Right atrium auricular region (tissue), 2 donors: Measurements from ENCODE around the gene RAPGEF1. TPM values are rescaled to one million over a fixed set of nuclear protein-coding genes. Genes with fewer than 3 reads are reported as not detected.

Experiments used
- DNase-seq: peaks from one replicate; pipeline ENCODE4 v3.0.0-alpha.2; 2019; ENCODE audit warnings: low spot score
- H3K27ac ChIP-seq, 2 donors: fragments of 200-600 bp; sonication (generic); 1 replicate in 1 of 2; 2 replicates in 1 of 2; pipeline ENCODE4 v1.5.1; 2016 to 2019
- H3K27me3 ChIP-seq, 2 donors: fragments of 200-600 bp; sonication (generic); one replicate each; pipeline versions ENCODE4 v1.5.1 to v1.6.0; 2017 to 2019
- H3K36me3 ChIP-seq: fragments of 200-600 bp; sonication (generic); one replicate; pipeline ENCODE4 v1.5.1; 2016
- H3K4me1 ChIP-seq, 2 donors: fragments of 200-600 bp; sonication (generic); one replicate each; pipeline versions ENCODE4 v1.5.1 to v1.6.0; 2017 to 2019
- H3K4me3 ChIP-seq, 2 donors: fragments of 200-600 bp; sonication (generic); 1 replicate in 1 of 2; 2 replicates in 1 of 2; pipeline ENCODE4 v1.5.1; 2017 to 2019; ENCODE audit warnings: mild to moderate bottlenecking in 1 of 2, moderate library complexity in 1 of 2
- H3K9me3 ChIP-seq, 2 donors: fragments of 200-600 bp; sonication (generic); one replicate each; pipeline ENCODE4 v1.5.1; 2019
- CTCF ChIP-seq, 2 donors: fragments of 200-600 bp; sonication (generic); IDR thresholded peaks; one replicate each; pipeline ENCODE4 v1.5.1; 2019; ENCODE audit warnings: antibody characterized with exemption in 2 of 2
- total RNA-seq, 2 donors: library from RNA; depleted of rRNA; stranded (reverse); fragments of >200 nt; gene quantifications; one replicate each; pipeline ENCODE4 v1.1.0, GENCODE V29; 2016

RAPGEF1 gene
- total RNA-seq, 2 donors from 2014 or later = 59.5 to 65.1 TPM

DNA sequence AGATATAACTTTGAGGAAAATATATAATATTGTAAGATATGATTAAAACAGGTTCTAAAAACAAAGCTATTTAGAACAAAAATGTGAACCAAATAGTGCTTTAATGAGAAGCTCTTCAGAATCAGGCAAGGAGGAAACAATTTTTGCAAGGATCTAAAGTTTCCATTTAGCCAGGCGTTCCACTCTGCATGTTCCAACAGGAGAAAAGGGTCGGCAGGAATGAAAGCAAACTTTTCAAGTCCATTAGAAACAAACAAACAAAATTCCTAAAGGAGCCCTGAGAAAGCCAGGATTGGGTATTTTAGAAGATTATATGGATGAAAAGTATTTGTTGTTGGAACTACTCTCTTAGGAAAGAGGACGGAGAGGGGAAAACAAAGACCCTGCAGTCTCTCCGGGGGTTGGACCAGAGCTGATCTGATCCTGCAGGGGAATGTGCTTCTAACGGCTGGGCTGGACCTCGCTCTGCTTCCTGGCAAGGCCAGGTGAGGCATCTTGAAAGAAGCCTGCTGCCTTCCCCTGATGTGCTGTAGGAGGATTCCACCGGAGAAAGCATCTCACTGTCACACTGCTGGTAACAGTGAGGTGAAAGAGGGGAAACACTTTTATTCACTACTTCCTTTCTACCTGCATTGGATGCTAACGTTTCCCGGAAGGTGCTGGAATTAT is 100.0 kb downstream of the RAPGEF1 start:
- no peak overlapping the region for H3K4me3 ChIP-seq
- no peak for TF ChIP-seq CTCF (IDR thresholded peaks at IDR 0.05)
- no peak for DNase-seq
- H3K27me3 ChIP-seq = no peaks in the 10 kb centered on the region
- H3K36me3 ChIP-seq = peaks cover 30% of the 10 kb centered on the region
- H3K9me3 ChIP-seq = no peaks in the 10 kb centered on the region
- peak overlapping the region in 1 of 2 donors; percentile 36 for H3K27ac ChIP-seq
- peaks cover 0 to 50% of the 10 kb centered on the region in 2 donors for H3K4me1 ChIP-seq

DNA sequence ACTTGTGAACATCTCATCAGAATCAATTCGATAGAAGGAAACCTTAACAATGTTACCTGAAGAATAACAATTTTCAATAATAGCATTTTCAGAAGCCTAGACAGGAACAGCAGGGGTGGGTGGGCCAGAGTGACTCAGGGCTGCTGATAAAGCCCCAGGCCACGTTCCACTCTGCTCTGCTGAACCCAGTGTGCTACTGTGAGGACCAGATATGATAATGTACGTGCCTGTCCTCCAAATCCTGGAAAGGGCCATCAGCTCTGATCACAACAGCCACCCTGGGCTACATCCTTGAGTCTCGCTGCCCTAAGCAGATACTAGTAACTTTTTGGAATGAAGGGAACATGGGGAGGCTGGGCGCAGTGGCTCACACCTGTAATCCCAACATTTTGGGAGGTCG is 103.3 kb downstream of the RAPGEF1 start:
- DNase-seq = no peak
- Histone ChIP-seq H3K27me3 (no peaks in the 10 kb centered on the region), H3K27ac (peak overlapping the region; percentile 57 to 80), H3K4me1 (peaks cover 0 to 43% of the 10 kb centered on the region in 2 donors), H3K36me3 (peaks cover 10% of the 10 kb centered on the region), H3K4me3 (no peak overlapping the region), H3K9me3 (no peaks in the 10 kb centered on the region)
- TF ChIP-seq CTCF (IDR thresholded peaks at IDR 0.05) = no peak

DNA sequence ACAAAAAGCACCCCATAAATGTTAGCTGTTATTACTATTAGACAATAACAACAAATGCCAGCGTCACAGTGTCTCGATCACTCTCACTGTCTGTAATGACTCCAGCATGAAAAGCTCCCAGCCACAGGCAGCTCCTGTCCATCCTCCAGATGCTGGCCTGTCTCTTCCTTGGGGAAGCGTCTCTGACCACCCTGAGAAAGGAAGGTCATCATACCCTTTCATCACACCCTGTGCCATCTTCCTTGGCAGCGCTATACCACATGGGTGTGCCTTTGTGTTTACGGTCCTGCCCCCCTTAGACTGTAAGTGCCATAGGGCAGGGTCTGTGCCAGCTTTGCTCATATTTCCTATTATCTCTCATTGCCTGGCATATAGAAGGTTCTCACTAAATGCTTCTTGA is 104.0 kb downstream of the RAPGEF1 start:
- DNase-seq = no peak
- Histone ChIP-seq H3K27ac (peak overlapping the region; percentile 57 to 80), H3K27me3 (no peaks in the 10 kb centered on the region), H3K9me3 (no peaks in the 10 kb centered on the region), H3K4me3 (no peak overlapping the region), H3K4me1 (peaks cover 0 to 36% of the 10 kb centered on the region in 2 donors), H3K36me3 (peaks cover 10% of the 10 kb centered on the region)
- TF ChIP-seq CTCF (IDR thresholded peaks at IDR 0.05) = no peak

GRCh38 chr9:131635285-131635684 is 104.6 kb downstream of the RAPGEF1 start:
- peaks cover 0 to 34% of the 10 kb centered on the region in 2 donors for H3K4me1 ChIP-seq
- TF ChIP-seq CTCF (IDR thresholded peaks at IDR 0.05) = peak in 1 of 2 donors; percentile 39
- H3K9me3 ChIP-seq = no peaks in the 10 kb centered on the region
- peaks cover 10% of the 10 kb centered on the region for H3K36me3 ChIP-seq
- DNase-seq = peak; percentile 93
- H3K27me3 ChIP-seq = no peaks in the 10 kb centered on the region
- peak overlapping the region; percentile 57 to 80 for H3K27ac ChIP-seq
- no peak overlapping the region for H3K4me3 ChIP-seq

- Histone ChIP-seq H3K4me1 (peaks cover 0 to 37% of the 10 kb centered on the region in 2 donors), H3K27me3 (no peaks in the 10 kb centered on the region), H3K9me3 (no peaks in the 10 kb centered on the region), H3K27ac (no peak overlapping the region), H3K4me3 (no peak overlapping the region), H3K36me3 (peaks cover 5% of the 10 kb centered on the region)
- TF ChIP-seq CTCF (IDR thresholded peaks at IDR 0.05) = no peak
- no peak for DNase-seq
These were observed 106.3 kb downstream of the RAPGEF1 start for GRCh38 chr9:131633491-131634031.
